Thoracic aorta (tissue), 2 donors: ENCODE data around the gene RDH13. TPM values are rescaled to one million over a fixed set of nuclear protein-coding genes. Genes with fewer than 3 reads are reported as not detected.

Experiments
- ATAC-seq: fragments of 150-250 bp; one replicate; pipeline ENCODE4 v1.8.0; 2017; ENCODE audit warnings: low read depth; ENCODE audit not compliant: insufficient number of reproducible peaks, low FRiP score
- DNase-seq: peaks from one replicate; pipeline ENCODE4 v3.0.0-alpha.2; 2020; ENCODE audit warnings: low spot score
- H3K27ac ChIP-seq, 2 donors: fragments of 200-600 bp; sonication (generic); 1 replicate in 1 of 2; 2 replicates in 1 of 2; pipeline ENCODE4 v1.5.1; 2016; ENCODE audit warnings: mild to moderate bottlenecking in 2 of 2, moderate library complexity in 2 of 2
- H3K27me3 ChIP-seq: fragments of 200-600 bp; sonication (generic); replicated peaks from 2 replicates; pipeline ENCODE4 v1.6.0; 2016; ENCODE audit warnings: mild to moderate bottlenecking; ENCODE audit not compliant: insufficient read depth
- H3K36me3 ChIP-seq: fragments of 200-600 bp; sonication (generic); one replicate; pipeline ENCODE4 v1.5.1; 2016
- H3K4me1 ChIP-seq, 2 donors: fragments of 200-600 bp; sonication (generic); 1 replicate in 1 of 2; 2 replicates in 1 of 2; pipeline versions ENCODE4 v1.5.1 to v1.6.0; 2016; ENCODE audit warnings: low read depth in 2 of 2, mild to moderate bottlenecking in 1 of 2; ENCODE audit not compliant: control insufficient read depth in 1 of 2
- H3K4me3 ChIP-seq: fragments of 200-600 bp; sonication (generic); 2 replicates; pipeline ENCODE4 v1.5.1; 2016; ENCODE audit warnings: mild to moderate bottlenecking
- H3K9me3 ChIP-seq: fragments of 200-600 bp; sonication (generic); 2 replicates; pipeline ENCODE4 v1.5.1; 2016
- CTCF ChIP-seq: fragments of 200-600 bp; sonication (generic); IDR thresholded peaks from one replicate; pipeline ENCODE4 v1.5.1; 2019; ENCODE audit warnings: antibody characterized with exemption
- total RNA-seq, 2 donors: library from RNA; depleted of rRNA; stranded (reverse); fragments of >200 nt; gene quantifications; one replicate each; pipeline versions ENCODE4 v1.1.0 to v1.2.3, GENCODE V29; 2016

RDH13 gene
- total RNA-seq, 2 donors from 2014 or later = 22.2 to 23.6 TPM

GRCh38 chr19:55106591-55106990 lies 43.6 kb upstream of the RDH13 start:
- no peak for TF ChIP-seq CTCF
- peaks cover 0 to 4% of the 10 kb centered on the region in 2 donors for H3K4me1 ChIP-seq
- no peak for ATAC-seq
- H3K4me3 ChIP-seq = no peak overlapping the region
- no peak for DNase-seq
- peaks cover 6% of the 10 kb centered on the region for H3K9me3 ChIP-seq
- H3K27me3 ChIP-seq = no peaks in the 10 kb centered on the region
- H3K36me3 ChIP-seq = peaks cover 25% of the 10 kb centered on the region
- H3K27ac ChIP-seq = no peak overlapping the region

- no peak for TF ChIP-seq CTCF
- no peak overlapping the region for H3K4me3 ChIP-seq
- no peaks in the 10 kb centered on the region for H3K4me1 ChIP-seq
- ATAC-seq (no peak), DNase-seq (no peak)
- H3K36me3 ChIP-seq = peaks cover 30% of the 10 kb centered on the region
- peaks cover 6% of the 10 kb centered on the region for H3K9me3 ChIP-seq
- H3K27me3 ChIP-seq = no peaks in the 10 kb centered on the region
- H3K27ac ChIP-seq = no peak overlapping the region
Measured at GRCh38 chr19:55105237-55105636, 42.3 kb upstream of the RDH13 start.

GRCh38 chr19:55103190-55103589 lies 40.2 kb upstream of the RDH13 start:
- no peak for TF ChIP-seq CTCF
- ATAC-seq (no peak), DNase-seq (no peak)
- Histone ChIP-seq H3K9me3 (peaks cover 6% of the 10 kb centered on the region), H3K27ac (no peak overlapping the region), H3K4me1 (no peaks in the 10 kb centered on the region), H3K4me3 (no peak overlapping the region), H3K36me3 (peaks cover 47% of the 10 kb centered on the region), H3K27me3 (no peaks in the 10 kb centered on the region)

GRCh38 chr19:55101261-55101660 lies 38.3 kb upstream of the RDH13 start:
- TF ChIP-seq CTCF = no peak
- DNase-seq (no peak), ATAC-seq (no peak)
- Histone ChIP-seq H3K27ac (no peak overlapping the region), H3K9me3 (peaks cover 6% of the 10 kb centered on the region), H3K27me3 (no peaks in the 10 kb centered on the region), H3K36me3 (peaks cover 51% of the 10 kb centered on the region), H3K4me3 (no peak overlapping the region), H3K4me1 (no peaks in the 10 kb centered on the region)

- H3K27me3 ChIP-seq = no peaks in the 10 kb centered on the region
- H3K27ac ChIP-seq = no peak overlapping the region
- no peaks in the 10 kb centered on the region for H3K4me1 ChIP-seq
- H3K4me3 ChIP-seq = no peak overlapping the region
- peaks cover 58% of the 10 kb centered on the region for H3K36me3 ChIP-seq
- TF ChIP-seq CTCF = no peak
- H3K9me3 ChIP-seq = peaks cover 6% of the 10 kb centered on the region
- DNase-seq (no peak), ATAC-seq (no peak)
Measured at GRCh38 chr19:55099557-55100506, 36.9 kb upstream of the RDH13 start.
